Measurements from ENCODE around the gene DKC1.
"Not testable (repeated sequence)": the region's sequence is repeated elsewhere in the genome, so short reads cannot be mapped to it uniquely, and the experiment has no call there.

Gene DKC1

GRCh38 chrX:154791939-154792338, 29.3 kb downstream of the DKC1 start:
- DNase-seq (ENCODE audit: low read depth in 1 of 2, low spot score in 1 of 2), result no peak

- DNase-seq (ENCODE audit: low read depth in 1 of 2, low spot score in 1 of 2), result no peak
These were observed 30.6 kb downstream of the DKC1 start for GRCh38 chrX:154793084-154793795.

- DNase-seq (ENCODE audit: low read depth in 1 of 2, low spot score in 1 of 2), result no peak
These were observed 32.4 kb downstream of the DKC1 start for GRCh38 chrX:154795016-154795415.

GRCh38 chrX:154797006-154797405, 34.3 kb downstream of the DKC1 start:
- no peak for DNase-seq (ENCODE audit: low read depth in 1 of 2, low spot score in 1 of 2)

- no peak for DNase-seq (ENCODE audit: low read depth in 1 of 2, low spot score in 1 of 2)
These were observed 37.1 kb downstream of the DKC1 start for GRCh38 chrX:154799556-154800348.

GRCh38 chrX:154800478-154801210, 38.0 kb downstream of the DKC1 start:
- DNase-seq (ENCODE audit: low read depth in 1 of 2, low spot score in 1 of 2), result no peak

GRCh38 chrX:154802947-154803346, 40.3 kb downstream of the DKC1 start:
- no peak for DNase-seq (ENCODE audit: low read depth in 1 of 2, low spot score in 1 of 2)

GRCh38 chrX:154804261-154804956, 41.7 kb downstream of the DKC1 start:
- DNase-seq (ENCODE audit: low read depth in 1 of 2, low spot score in 1 of 2), result no peak

- DNase-seq (ENCODE audit: low read depth in 1 of 2, low spot score in 1 of 2), result peak; percentile 36 to 50
These were observed 42.5 kb downstream of the DKC1 start, which contains the start of gene MPP1 for GRCh38 chrX:154804957-154805695. Gene MPP1 (minus strand): TSS chrX:154805485. CDS start chrX:154805373, 112 bp downstream.

GRCh38 chrX:154805696-154806091, 43.0 kb downstream of the DKC1 start:
- DNase-seq (ENCODE audit: low read depth in 1 of 2, low spot score in 1 of 2), result no peak

- no peak for DNase-seq (ENCODE audit: low read depth in 1 of 2, low spot score in 1 of 2)
These were observed 44.3 kb downstream of the DKC1 start for GRCh38 chrX:154806837-154807501.

GRCh38 chrX:154809939-154810665, 47.4 kb downstream of the DKC1 start:
- no peak for DNase-seq (ENCODE audit: low read depth in 1 of 2, low spot score in 1 of 2)

GRCh38 chrX:154812341-154813101, 49.9 kb downstream of the DKC1 start:
- no peak for DNase-seq (ENCODE audit: low read depth in 1 of 2, low spot score in 1 of 2)

GRCh38 chrX:154813801-154814200, 51.1 kb downstream of the DKC1 start:
- no peak for DNase-seq (ENCODE audit: low read depth in 1 of 2, low spot score in 1 of 2)

GRCh38 chrX:154815274-154815818, 52.7 kb downstream of the DKC1 start:
- DNase-seq (ENCODE audit: low read depth in 1 of 2, low spot score in 1 of 2), result no peak

GRCh38 chrX:154816326-154816898, 53.7 kb downstream of the DKC1 start:
- DNase-seq (ENCODE audit: low read depth in 1 of 2, low spot score in 1 of 2), result not testable (repeated sequence)

GRCh38 chrX:154817048-154817618, 54.5 kb downstream of the DKC1 start:
- not testable (repeated sequence) for DNase-seq (ENCODE audit: low read depth in 1 of 2, low spot score in 1 of 2)

Data from activated CD4-positive, alpha-beta T cell treated with anti-CD3 and anti-CD28 coated beads, Interleukin-2, amount 50 U/mL, for 24 hours (primary cell).